ENCODE data around the gene TDP2.

GRCh38 chr6:24636681-24637080 lies 30.0 kb downstream of the TDP2 start:
- TF ChIP-seq EP300 (IDR thresholded peaks at IDR 0.05; ENCODE audit: low read length) (no peak), CEBPB (tag; IDR thresholded peaks at IDR 0.05) (no peak), HDGF (IDR thresholded peaks at IDR 0.05) (no peak), ZNF217 (CRISPR knock-in tag; IDR thresholded peaks at IDR 0.05) (no peak), CTCF (IDR thresholded peaks at IDR 0.05 in 2 of 3, conservative IDR thresholded peaks at IDR 0.05 in 1 of 3; ENCODE audit: insufficient read depth in 2 of 3, low read depth in 1 of 3, low read length in 3 of 3) (no peak), TRIM24 (IDR thresholded peaks at IDR 0.05) (no peak), RCOR1 (IDR thresholded peaks at IDR 0.05; ENCODE audit: borderline replicate concordance in 1 of 2, low read depth in 2 of 2, low read length in 2 of 2) (no peak), MIER1 (IDR thresholded peaks at IDR 0.05; ENCODE audit: low read depth) (no peak), CREB5 (CRISPR knock-in tag; IDR thresholded peaks at IDR 0.05) (no peak), GATAD2A (IDR thresholded peaks at IDR 0.05) (no peak)
